Hematopoietic multipotent progenitor cell treated with erythropoietin and hydrocortisone succinate and interleukin-3 and kit ligand, for 4 days (in vitro differentiated cells): ENCODE measurements around the gene DRAM2.
"Not testable (repeated sequence)": the region's sequence is repeated elsewhere in the genome, so short reads cannot be mapped to it uniquely, and the experiment has no call there.

Experiments used
- DNase-seq: peaks from one replicate; pipeline ENCODE4 v3.0.0-alpha.2; 2015

The DRAM2 gene

DNA sequence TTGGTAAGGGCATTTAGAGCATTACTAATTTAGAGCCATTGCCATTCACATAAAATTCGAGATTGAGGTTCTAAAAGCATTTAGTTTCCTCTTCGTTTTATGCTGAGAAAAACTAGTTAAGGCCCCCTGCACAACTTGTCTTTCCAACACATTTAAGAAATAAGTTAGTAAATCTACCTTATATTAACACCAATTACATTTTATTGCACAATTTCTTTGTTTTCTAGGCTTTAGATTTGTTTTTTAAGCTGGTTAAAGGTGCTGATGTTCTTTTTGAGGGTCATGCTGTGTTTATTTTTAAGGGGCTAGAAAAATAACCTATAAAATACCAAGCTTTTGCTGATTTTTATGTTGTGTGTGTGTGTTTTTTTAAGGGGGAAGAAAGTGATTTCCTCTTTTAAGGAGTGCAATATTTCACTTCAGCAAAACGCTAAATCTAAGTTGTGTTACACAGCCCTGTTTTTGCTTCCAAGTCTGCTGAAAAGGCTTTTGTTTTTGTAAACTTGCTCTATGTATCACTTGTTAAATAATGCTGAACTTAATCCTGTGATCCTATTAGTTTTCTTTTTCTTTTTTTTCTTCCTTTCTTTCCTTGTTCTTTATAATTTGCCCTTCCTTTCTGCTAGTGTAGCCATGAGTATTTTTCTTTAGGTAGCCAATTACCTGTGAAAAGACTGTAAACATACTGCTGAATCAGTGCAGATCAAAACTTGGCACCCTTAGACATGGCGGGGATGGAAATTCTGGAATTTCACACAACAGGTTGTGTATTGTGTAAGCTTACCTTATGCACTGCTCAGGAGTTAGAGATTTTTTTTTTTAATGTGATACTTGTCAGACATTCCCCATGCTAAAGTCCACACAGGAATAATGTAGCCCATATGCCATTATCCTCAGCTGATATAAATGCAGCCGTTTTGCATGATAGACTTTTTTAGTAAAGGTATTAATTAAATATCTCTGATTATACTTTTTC lies 1.6 kb upstream of the DRAM2 start:
- DNase-seq: no peak

DNA sequence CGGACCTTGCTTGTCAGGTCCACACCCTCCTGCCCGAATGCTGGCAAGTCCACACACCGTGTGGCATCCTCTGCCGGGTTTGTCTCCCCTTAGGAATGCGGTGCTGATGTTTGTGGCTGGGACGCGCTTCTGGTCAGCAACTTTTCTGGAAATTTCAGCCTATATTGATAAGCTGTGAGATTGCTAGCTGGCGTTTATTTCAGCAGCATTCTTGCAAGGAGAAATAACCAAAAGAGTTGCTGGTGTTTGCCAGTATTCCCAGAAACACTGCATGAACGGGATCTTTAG lies 731 bp upstream of the DRAM2 start:
- peak; percentile 67 for DNase-seq

DNA sequence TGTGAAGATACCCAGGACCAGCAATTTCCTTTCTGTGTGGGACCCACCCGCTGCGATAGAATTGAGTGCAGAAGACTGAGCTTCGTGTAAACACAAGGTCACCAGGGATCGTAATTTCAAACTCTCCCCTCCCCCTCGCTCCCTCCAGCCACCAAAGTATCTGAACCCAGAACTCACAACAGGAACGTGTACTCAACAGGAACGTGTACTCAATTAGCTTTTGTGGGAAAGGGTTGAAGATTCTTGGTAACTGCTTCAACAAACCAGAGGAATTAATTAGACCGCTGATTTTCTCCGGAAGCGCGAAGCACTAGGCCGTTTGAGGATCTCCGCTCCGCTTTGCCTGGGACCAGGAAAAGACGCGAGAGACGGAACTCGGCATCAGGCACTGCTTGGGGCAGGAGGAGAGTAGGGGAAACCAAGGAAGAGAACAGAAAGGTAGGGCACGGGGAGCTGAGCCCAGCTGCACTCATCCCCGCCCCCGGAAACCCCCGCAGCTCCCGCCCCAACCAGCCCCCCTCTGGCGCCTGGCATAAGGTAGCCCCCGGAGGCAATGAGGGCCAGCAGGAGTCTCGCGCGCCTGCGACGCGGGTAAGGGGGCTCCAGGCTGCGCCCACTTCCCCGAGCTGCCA lies 453 bp downstream of the DRAM2 start:
- peak; percentile 73 for DNase-seq

DNA sequence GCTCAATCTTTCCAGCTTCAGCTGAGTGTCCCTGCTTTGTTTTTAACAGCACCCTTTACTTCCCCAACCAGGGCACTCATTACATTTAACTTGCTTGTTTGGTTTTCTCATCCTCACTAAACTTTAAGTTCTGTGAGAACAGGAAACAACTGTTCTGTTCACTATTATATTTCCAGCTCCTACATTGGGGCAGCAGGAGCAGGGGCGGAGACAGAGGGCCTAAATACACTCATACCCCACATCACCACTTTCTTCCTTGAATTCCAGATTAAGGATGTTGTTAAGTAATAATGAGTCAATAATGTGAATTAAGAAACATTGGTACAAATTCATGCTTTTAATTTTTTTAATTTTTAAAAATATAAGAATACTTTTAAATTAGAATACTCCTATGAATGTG lies 6.0 kb downstream of the DRAM2 start:
- DNase-seq: no peak

DNA sequence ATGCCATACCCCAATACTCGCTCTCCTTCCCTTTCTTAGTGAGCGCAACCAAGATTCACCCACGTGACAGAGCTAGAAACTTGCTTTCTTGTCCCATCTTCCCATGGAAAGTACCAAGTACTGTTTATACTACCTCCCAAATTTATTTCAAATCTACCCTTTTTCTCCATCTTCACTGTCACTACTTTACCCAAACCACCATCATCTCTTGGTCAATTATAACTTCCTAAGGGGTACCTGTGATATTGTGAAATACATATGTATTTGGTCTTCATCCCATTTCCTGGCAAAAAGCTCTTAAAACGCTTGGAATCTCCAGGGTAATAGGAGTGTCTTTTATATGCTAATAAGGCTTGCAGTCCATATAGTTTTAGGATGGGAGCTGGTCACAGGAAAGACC lies 8.2 kb downstream of the DRAM2 start:
- no peak for DNase-seq

DNA sequence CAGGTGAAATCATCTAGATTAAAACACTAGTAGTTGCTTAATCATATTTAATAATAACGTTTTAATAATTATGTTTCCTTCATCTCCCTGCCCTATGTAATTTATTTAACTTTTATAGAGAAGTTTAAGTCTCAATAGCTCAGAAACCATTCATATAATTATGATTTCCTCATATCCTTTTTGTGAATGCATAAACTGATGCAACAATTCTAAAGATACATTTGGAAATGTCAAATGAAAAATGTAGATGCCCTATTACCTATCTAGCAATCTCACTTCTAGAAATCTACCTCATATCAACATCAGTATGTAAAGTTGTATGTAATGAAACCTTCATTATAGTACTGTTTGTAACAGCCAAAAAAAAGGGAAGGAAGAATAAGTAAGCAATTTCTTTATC lies 10.5 kb downstream of the DRAM2 start:
- peak; percentile 7 for DNase-seq

DNA sequence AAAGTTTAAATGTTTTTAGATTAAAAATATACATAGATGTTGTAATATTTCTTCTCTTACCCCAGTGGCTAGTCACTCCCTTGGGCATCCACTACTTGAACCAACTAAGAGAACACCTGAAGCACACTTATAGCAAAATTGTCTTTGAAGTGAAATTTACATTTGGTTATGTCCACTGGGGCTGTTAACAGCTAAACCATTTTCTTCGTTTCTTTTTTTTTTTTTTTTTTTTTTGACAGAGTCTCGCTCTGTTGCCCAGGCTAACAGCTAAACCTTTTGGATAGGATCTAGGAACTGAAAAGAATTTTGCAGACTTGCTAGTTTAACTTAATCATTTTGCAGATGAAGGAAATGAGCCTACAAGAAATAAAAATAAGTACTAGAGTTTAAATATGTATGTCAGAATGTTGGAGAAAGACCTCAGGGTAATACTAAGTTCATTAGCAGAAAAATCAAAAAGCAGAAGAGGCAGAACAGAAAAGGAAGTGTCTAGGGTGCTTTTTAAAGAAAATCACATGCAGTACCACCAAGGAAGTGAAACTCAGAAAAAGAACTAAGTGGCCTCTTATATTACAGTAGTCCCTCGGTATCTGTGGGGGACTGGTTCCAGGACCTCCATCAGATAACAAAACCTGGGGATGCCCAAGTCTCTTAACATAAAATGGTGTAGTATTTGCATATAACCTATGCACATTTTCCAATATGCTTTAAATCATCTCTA lies 11.8 kb downstream of the DRAM2 start:
- DNase-seq: peak; percentile 12

DNA sequence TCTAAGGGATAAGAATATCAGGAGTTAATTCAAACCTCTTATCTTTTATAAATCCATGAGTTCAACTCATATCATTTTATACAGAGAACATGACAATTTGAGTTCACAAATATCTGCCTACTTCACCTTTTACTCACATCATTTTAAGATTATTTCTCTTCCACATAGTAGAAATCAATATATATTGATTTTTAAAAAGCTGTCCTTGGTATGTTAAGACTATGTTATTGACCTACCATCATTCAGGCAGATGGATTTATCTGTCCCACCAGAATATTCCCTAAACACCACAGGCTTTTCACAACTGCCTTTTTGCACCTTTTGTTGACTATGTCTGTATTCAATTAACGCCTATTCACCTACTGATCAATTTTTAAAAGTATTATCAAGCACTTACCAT lies 13.5 kb downstream of the DRAM2 start:
- DNase-seq: no peak

DNA sequence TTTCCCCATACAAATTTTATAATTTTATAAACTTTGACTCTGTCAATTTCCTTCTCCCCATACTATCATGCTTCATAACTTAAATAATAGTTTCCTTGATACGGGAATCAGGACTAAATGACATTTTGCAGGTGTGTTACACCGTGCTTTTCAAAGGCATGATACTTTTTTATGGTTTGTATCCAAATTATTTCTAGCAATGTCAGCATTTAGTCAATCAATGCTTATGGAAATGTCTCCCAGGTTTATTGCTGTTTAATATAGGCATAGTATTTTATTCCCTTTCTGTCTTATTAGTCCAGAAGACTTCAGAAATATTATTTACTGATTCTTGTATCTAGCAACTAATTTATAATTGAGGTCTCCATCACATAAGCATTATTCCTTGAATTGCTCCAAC lies 23.4 kb downstream of the DRAM2 start:
- no peak for DNase-seq

DNA sequence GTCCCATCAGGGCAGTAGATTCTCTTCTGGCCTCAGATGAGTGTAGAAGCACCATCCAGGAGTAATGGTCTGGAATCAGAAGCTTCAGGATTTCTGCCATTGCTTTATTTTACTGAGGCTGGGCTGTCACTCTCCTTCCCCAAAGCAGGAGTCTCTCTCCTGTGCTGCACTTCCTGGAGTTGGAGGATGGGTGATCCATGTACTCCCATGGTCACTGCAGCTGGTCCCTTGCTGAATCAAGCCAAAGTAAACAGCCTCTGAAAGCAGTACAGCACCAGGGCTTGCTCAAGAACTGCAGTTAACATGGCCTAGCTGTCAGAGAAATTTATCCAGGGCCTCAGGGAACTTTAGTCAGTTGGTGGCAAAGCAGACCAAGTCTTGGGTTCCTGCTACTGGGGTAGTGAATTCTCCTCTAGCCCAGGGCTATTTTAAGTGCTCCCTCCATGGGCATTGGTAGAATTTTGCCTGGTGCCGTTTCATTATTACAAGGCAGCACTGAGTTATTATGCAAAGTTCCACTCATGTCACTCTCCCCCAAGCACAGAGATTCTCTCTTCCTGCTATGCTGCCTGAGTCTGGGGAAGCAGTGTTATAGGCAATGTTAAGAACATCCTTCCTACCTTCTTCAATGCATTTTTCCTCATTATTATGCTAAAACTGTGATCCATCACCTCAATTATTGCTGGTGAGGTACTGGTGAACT lies 29.5 kb downstream of the DRAM2 start:
- no peak for DNase-seq

DNA sequence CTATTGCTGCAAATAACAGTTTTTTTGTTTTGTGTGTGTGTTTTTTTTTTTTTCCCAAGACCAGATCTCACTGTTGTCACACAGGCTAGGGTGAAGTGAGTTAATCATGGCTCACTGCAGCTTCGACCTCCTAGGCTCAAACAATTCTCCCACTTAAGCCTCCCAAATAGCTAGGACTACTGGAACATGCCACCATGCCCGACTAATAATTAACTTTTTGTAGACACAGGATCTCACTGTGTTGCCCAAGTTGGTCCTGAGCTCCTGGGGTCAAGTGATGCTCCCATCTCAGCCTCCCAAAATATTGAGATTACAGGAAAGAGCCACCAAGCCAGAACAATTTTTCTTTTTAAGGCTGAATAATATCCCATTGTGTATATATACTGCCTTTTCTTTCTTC lies 34.9 kb downstream of the DRAM2 start:
- DNase-seq: no peak

DNA sequence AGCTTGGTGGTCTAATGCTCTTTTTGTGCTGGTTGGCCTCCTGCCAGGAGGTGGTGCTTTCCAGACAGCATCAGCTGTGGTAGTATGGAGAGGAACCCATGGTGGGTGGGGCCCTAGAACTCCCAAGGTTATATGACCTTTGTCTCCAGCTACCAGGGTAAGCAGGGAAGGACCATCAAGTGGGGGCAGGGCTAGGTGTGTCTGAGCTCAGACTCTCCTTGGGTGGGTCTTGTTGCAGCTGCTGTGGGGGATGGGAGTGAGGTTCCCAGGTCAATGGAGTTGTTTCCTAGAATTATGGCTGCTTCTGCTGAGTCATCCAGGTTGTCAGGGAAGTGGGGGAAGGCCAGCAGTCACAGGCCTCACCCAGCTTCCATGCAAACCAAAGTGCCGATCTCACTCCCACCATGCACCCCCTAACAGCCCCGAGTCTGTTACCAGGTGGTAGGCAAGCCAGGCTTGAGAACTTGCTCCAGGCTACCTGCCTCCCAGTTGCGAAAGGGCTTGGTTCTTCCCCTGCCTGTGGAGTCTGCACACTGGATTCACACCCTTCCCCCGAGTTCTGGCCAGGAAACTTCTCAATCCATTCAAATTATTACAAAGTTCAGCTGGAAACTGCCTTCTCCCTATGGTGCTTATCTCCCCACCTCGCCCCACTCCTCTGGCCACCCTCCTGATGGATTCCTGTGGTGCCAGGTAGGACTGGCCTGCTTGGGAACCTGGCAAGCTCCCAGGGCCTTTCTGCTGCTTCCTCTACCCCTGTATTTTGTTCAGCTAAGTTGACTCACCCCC lies 37.8 kb downstream of the DRAM2 start:
- no peak for DNase-seq

DNA sequence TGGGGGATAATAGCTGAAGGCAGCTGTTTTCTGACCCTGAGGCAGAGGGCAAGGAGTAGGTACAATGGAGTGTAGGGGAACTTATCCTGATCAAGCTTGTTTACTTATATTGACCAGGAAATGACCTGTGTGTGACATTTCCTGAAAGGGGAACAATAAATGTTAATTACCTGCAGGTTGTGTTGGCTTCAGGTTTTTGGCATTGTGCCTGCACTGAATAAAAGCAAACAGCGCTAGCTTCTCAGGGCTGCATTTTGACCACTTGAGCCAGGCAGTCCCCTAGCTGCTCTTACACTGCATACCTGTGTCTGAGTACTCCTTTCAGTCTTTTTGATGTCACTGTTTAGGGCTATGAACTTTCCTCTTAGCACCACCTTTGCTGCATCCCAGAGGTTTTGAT lies 40.6 kb downstream of the DRAM2 start:
- no peak for DNase-seq

DNA sequence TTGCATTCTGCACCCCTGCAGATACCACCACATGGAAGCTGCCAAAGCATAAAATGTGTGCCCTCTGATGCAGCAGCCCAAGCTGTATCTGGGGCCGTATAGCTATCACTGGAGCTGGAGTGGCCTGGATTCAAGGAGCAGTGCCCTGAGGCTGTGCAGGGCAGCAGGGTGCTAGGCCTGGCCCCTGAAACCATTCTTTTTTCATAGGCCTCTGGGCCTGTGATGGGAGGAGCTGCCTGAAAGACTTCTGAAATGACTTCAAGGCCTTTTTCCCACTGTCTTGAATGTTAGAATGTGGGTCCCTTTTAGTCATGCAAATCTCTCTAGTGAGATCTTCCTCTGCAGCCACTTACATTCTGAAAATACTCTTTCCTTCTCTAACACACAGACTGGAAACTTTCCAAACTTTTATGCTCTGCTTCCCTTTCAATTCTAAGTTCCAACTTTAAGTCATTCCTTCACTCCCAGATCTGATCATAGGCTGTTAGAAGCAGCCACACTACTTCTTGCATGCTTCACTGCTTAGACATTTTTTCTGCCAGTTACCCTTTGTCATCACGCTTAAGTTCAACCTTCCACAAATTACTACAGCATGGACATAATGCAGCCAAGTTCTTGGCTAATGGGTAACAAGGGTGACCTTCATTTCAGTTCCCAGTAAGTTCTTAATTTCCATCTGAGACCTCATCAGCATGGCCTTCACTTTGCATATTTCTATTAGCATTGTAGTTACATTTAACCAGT lies 42.4 kb downstream of the DRAM2 start:
- no peak for DNase-seq

DNA sequence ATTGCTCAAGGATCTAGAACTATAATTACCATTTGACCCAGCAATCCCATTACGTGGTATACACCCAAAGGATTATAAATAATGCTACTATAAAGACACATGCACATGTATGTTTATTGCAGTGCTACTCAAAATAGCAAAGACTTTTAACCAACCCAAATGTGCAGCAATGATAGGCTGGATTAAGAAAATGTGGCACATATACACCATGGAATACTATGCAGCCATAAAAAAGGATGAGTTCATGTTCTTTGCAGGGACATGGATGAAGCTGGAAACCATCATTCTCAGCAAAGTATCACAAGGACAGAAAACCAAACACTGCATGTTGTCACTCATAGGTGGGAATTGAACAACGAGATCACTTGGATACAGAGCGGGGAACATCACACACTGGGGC lies 44.5 kb downstream of the DRAM2 start:
- DNase-seq: not testable (repeated sequence)

DNA sequence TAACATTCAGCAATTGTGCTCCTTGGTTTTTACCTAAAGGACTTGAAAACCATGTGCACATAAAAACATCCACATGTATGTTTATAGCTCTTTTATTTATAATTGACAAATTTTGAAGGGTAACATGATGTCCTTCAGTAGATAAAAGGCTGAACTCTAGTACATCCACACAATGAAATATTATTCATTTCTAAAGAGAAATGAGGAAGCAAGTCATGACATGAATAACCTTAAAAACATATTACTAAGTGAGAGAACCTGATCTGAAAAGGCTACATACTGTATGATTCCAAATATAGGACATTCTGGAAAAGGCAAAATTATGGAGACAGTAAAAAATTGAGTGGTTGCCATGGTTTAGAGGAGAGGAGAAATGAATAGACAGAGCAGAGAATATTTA lies 50.3 kb downstream of the DRAM2 start:
- no peak for DNase-seq

DNA sequence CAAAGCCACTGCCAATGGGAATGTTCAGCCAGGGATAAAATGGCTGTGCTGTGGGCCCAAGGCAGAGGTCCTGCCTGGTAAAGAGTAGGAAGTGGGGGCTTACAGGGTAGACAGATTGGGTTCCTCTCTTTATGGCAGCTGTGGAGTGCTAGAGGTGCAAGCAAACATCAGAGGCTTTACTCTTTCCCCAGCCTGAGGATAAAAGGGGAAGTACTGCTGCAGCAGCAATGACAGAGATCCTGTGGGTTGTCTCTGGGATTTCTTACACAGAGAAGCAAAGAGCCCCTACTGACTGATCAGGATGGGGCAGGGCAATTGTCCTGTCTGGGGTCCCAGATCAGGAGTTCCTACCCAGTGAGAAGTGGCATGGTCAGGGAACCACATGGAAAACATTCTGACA lies 54.2 kb downstream of the DRAM2 start:
- DNase-seq: peak; percentile 13

DNA sequence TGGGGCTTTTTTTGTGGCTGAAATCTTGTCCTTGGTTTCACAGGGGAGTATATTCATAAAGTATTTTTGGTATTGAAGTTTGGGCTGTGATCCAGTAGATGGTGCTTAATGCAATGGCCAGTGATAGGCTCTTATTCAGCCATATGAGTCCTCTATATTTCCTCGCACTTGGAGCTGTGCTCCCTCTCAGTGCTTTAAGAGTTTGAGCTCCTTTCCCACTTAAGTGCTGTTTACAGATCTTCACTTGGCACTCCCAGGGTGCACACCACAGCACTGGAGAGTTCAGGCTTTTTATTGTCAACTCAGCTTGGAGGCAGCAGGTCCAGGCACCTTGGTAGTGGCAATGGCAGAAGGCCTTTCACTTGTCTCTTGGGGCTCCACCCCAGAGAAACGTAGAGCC lies 54.9 kb downstream of the DRAM2 start:
- DNase-seq: no peak

DNA sequence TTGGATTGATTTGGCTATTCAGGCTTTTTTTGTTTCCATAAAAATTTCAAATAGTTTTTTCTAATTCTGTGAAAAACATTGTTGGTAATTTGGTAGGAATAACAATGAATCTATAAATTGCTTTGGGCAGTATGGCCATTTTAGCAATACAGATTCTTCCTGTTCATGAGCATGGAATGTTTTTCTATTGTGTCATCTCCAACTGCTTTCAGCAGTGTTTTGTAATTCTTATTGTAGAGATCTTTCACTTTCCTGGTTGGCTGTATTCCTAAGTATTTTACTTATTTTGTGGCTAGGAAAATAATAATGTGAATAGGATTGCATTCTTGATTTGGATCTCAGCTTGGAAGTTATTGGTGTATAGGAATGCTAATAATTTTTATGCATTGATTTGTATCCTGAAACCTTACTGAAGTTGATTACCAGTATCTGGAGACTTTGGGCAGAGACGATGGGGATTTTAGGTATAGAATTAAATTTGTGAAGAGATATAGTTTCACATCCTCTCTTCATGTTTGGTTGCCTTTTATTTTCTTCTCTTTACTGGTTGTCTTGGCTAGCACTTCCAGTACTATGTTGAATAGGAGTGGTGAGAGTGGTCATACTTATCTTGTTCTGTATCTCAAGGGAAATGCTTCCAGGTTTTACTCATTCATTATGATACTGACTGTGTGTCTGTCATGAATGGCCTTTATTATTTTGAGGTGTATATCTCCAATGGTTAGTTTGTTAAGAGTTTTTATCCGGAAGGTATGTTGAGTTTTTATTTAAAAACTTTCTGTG lies 57.3 kb downstream of the DRAM2 start:
- no peak for DNase-seq

DNA sequence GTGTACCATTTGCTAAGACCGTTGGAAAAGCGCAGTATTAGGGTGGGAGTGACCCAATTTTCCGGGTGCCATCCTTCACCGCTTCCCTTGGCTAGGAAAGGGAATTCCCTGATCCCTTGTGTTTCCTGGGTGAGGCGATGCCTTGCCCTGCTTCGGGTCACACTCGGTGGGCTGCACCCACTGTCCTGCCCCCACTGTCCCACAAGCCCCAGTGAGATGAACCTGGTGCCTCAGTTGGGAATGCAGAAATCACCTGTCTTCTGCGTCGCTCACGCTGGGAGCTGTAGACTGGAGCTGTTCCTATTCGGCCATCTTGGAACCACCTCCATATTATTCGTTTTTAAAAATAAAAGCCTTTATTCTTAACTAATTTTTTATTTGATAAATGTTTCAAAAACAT lies 60.6 kb downstream of the DRAM2 start:
- DNase-seq: not testable (repeated sequence)

DNA sequence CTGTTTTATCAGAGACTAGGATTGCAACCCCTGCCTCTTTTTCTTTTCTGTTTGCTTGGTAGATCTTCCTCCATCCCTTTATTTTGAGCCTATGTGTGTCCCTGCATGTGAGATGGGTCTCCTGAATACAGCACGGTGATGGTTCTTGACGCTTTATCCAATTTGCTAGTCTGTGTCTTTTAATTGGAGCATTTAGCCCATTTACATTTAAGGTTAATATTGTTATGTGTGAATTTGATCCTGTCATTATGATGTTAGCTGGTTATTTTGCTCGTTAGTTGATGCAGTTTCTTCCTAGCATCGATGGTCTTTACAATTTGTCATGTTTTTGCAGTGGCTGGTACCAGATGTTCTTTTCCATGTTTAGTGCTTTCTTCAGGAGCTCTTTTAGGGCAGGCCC lies 62.6 kb downstream of the DRAM2 start:
- not testable (repeated sequence) for DNase-seq
